Choroid plexus epithelial cell (primary cell): Measurements from ENCODE around the gene CKAP2L.
"Not testable (repeated sequence)": the region's sequence is repeated elsewhere in the genome, so short reads cannot be mapped to it uniquely, and the experiment has no call there.

Source experiments
- DNase-seq: peaks from one replicate; pipeline ENCODE4 v3.0.0-alpha.2; 2010; ENCODE audit warnings: low read depth
- H3K4me3 ChIP-seq: 2 replicates; pipeline ENCODE4 v1.5.1; 2011; ENCODE audit warnings: low read depth, mild to moderate bottlenecking, control low read depth, low read length, moderate library complexity
- TF ChIP-seq, protein P1 (sequence below): conservative IDR thresholded peaks from 2 replicates; pipeline ENCODE4 v1.5.1; 2011; ENCODE audit warnings: low read depth, mild to moderate bottlenecking, control low read depth, inconsistent platforms, low read length, moderate library complexity

The CKAP2L gene

DNA sequence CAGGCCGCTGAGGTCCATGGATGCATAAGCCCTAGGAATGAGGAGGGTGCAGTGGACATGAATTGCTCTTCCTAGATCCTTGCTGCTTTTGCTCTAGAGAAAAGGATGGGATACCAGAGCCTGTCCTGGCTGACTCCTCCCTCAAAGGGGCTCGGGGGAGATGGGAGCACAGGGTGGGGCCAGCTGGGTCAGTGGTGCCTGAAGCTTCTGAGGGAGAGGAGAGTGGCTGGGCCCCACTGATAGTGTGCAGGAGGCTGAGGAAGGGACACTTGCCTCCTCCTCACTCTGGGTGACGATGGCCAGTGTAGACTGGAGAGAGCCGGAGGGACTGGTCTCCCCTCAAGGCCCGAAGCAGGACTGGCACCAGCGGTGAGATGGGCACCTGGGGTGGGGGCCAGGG, 43.6 kb downstream of the CKAP2L start, which contains the start of gene NT5DC4:
NT5DC4 (plus strand) TSS at position 236 of the 400 bp plus-strand sequence; CDS start at position 296, 60 bp downstream.
- TF ChIP-seq, protein P1, sequence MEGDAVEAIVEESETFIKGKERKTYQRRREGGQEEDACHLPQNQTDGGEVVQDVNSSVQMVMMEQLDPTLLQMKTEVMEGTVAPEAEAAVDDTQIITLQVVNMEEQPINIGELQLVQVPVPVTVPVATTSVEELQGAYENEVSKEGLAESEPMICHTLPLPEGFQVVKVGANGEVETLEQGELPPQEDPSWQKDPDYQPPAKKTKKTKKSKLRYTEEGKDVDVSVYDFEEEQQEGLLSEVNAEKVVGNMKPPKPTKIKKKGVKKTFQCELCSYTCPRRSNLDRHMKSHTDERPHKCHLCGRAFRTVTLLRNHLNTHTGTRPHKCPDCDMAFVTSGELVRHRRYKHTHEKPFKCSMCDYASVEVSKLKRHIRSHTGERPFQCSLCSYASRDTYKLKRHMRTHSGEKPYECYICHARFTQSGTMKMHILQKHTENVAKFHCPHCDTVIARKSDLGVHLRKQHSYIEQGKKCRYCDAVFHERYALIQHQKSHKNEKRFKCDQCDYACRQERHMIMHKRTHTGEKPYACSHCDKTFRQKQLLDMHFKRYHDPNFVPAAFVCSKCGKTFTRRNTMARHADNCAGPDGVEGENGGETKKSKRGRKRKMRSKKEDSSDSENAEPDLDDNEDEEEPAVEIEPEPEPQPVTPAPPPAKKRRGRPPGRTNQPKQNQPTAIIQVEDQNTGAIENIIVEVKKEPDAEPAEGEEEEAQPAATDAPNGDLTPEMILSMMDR = no peak
- DNase-seq = no peak
- H3K4me3 ChIP-seq = no peak within 1 kb of the TSS

DNA sequence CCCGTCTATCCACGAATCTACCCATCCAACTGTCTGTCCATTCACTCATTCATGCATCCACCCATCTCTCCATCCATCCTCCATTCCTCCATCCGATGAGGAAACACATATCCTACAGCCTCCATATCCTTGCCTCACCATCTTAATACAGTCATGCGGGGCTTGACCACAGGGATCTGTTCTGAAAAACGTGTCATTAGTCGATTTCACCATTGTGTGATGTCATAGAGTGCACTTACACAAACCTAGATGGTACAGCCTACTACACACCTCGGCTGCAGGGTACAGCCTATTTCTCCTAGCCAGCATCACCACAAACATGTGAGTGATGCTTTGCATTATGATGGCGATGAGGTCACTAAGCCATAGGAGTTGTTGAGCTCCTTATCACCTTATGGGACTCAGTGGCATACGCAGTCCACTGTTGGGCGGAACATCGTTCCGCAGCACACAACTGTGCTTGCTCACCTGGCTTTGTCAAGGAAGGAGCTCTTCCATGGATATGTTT, 45.5 kb downstream of the CKAP2L start:
- DNase-seq = no peak
- TF ChIP-seq, protein P1 = no peak
- no peak overlapping the region for H3K4me3 ChIP-seq

DNA sequence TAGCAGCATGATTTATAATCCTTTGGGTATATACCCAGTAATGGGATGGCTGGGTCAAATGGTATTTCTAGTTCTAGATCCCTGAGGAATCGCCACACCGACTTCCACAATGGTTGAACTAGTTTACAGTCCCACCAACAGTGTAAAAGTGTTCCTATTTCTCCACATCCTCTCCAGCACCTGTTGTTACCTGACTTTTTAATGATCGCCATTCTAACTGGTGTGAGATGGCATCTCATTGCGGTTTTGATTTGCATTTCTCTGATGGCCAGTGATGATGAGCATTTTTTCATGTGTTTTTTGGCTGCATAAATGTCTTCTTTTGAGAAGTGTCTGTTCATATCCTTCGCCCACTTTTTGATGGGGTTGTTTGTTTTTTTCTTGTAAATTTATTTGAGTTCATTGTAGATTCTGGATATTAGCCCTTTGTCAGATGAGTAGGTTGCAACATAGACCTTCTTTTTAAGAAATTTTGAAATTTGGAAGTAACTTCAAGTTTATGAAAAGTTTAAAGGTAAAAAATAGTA, 47.5 kb downstream of the CKAP2L start:
- DNase-seq, H3K4me3 ChIP-seq: not testable (repeated sequence)

DNA sequence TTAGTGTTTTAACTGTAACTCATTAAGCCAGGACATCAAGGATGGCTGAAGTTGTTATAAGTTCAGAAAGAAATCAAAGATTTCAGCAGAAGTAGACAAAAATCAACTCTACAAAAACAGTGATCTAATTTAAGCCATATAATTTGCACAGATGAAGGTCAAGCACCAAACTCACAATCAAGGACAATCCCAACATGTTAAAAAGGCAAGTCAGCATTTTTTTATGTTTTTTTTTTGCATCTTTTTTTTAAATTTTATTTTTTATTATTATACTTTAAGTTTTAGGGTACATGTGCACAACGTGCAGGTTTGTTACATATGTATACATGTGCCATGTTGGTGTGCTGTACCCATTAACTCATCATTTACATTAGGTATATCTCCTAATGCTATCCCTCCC, 48.3 kb downstream of the CKAP2L start:
- not testable (repeated sequence) for DNase-seq, H3K4me3 ChIP-seq

DNA sequence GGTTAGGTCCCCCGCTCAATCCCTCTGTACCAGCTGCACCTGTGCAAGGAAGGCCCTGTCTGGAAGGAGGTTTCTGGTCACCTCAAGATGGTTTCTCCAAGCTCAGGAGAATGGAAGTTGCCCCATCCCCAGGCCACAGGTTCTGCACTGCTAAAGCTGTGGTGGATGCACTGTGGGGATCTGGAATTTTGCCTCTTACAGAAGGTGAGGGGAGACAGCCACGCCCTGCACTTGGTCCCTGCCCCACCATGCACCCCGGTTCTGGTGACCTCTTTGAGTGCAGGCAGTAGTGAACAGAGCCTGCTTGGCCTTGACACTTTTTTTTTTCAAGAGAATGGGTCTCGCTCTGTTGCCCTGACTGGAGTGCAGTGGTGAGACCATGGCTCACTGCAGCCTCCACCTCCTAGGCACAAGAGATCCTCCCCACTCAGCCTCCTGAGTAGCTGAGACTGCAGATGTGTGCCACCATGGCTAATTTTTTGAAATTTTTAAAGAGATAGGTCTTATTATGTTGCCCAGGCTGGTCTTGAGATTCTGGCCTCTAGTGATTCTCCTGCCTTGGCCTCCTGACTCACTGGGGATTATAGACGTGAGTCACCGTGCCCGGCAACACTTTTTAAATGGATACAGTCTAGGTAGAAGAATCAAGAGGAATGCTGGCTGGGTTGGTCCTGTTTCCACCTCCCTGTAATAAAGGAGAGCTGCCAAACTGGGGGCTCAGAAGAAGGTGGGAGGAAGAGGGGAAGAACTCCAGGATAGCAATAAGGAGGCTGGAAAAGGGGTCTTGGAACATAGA, 49.4 kb downstream of the CKAP2L start:
- H3K4me3 ChIP-seq = no peak overlapping the region
- TF ChIP-seq, protein P1 = no peak
- peak; percentile 34 for DNase-seq

DNA sequence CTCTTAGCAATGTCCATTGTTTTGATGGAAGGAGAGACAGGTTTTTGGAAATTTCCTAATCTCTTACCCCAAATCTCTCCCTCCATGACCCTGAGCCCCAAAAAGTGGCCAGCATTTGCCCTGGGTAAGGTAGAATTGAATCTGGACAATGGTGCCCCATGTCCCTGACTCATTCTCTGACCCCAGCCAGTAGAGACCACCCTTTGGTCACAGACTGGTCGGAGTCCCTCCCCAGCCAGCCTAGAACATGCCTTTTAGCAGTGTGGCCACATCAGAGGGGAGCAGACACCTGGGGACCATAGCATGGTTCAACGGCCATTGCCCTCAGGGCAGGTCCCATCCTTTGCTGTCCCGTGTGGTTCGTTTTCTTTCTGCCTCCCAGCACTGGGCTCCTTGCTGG, 50.1 kb downstream of the CKAP2L start:
- no peak for DNase-seq
- TF ChIP-seq, protein P1 = no peak
- no peak overlapping the region for H3K4me3 ChIP-seq

DNA sequence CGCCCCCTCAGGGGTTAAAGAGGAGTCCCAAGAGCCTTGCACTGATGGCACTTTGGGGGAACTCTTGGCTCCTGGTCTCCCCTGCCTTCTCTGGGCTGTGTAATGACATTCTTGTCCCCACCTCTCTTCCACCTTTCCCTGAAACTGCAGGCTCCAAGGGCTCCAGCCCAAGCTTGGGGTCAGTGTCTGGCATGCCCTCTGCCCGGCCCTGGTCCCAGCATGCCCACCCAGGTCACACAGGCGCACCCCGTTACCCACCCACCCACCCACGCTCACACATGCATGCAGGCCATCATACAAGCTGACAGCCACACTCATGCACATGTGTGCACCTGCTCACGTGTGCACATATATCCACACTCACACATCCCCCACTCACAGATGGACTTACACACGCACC, 50.5 kb downstream of the CKAP2L start:
- no peak for DNase-seq
- H3K4me3 ChIP-seq = no peak overlapping the region
- TF ChIP-seq, protein P1 = no peak

DNA sequence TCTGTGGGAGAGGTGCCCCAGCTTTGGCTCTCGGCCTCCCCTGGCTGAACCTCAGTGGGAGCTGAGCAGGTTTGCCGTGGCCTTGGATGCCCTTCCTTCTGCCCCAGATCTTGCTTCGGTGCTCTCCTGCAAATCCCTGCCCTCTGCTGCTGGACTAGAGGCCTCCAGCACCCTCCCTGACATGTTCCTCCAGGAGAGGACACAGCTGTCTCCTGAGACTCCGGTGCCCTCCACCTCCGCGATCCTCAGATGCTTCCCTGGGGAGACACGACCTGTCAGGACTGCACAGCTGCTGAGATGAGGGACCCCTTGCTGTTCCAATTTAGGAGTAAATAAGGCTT, 50.9 kb downstream of the CKAP2L start:
- TF ChIP-seq, protein P1 = no peak
- H3K4me3 ChIP-seq = no peak overlapping the region
- DNase-seq = no peak
